ENCODE data around the gene ZNF775.

GRCh38 chr7:150329331-150330120 is 49.6 kb upstream of the ZNF775 start:
- TF ChIP-seq POLR2A (IDR thresholded peaks at IDR 0.05; ENCODE audit: low read depth, low read length) (no peak), TAF1 (IDR thresholded peaks at IDR 0.05; ENCODE audit: low read depth, low read length) (no peak), SPI1 (IDR thresholded peaks at IDR 0.05; ENCODE audit: low read depth, low read length) (no peak), POLR2AphosphoS5 (IDR thresholded peaks at IDR 0.05; ENCODE audit: low read depth, low read length) (no peak), PAX5 (IDR thresholded peaks at IDR 0.05; ENCODE audit: insufficient read depth, low read length, severe bottlenecking) (no peak)

Measured in GM12891 (cell line).